K562 (cell line): ENCODE data around the gene CHRM4. TPM values are rescaled to one million over a fixed set of nuclear protein-coding genes. Genes with fewer than 3 reads are reported as not detected.

Experiments
- BRD4 ChIP-seq: fragments of 200-600 bp; sonication (generic); IDR thresholded peaks from 2 replicates; pipeline ENCODE4 v1.6.1; 2017; ENCODE audit warnings: inconsistent platforms
- CREB5 ChIP-seq: fragments of 250-450 bp; sonication (Bioruptor Pico); IDR thresholded peaks from 2 replicates; pipeline ENCODE4 v1.5.0; 2020; ENCODE audit warnings: mild to moderate bottlenecking
- HDAC1 ChIP-seq, 2 experiments: fragments of 450-650 bp; IDR thresholded peaks; 2 replicates each; pipeline ENCODE4 v1.6.1; 2016 to 2017; ENCODE audit warnings: inconsistent platforms in 1 of 2, mild to moderate bottlenecking in 1 of 2, moderate library complexity in 1 of 2
- MLLT1 ChIP-seq, 2 experiments: fragments of 450-650 bp; IDR thresholded peaks; 2 replicates each; pipeline ENCODE4 v1.6.1; 2016
- MYNN ChIP-seq, 2 experiments: sonication (generic); formaldehyde crosslinking in 1 of 2; IDR thresholded peaks; 2 replicates each; pipeline versions ENCODE4 v1.5.0 to v1.6.1; 2016 to 2020; ENCODE audit warnings: antibody characterized with exemption in 1 of 2, missing genetic modification reagents in 1 of 2
- NR3C1 ChIP-seq: sonication (generic); formaldehyde crosslinking; IDR thresholded peaks from 2 replicates; pipeline ENCODE4 v1.8.1; 2022; ENCODE audit warnings: missing genetic modification reagents
- POLR2AphosphoS2 ChIP-seq: IDR thresholded peaks from 2 replicates; pipeline ENCODE4 v1.6.1; 2012; ENCODE audit warnings: low read length, improper control_type of control experiment
- POLR2G ChIP-seq: fragments of 200-400 bp; formaldehyde crosslinking; IDR thresholded peaks from 2 replicates; pipeline ENCODE4 v1.6.1; 2017; ENCODE audit warnings: low read depth, mild to moderate bottlenecking, antibody characterized with exemption, low read length, moderate library complexity
- RB1 ChIP-seq: fragments of 450-650 bp; IDR thresholded peaks from 2 replicates; pipeline ENCODE4 v1.6.1; 2017; ENCODE audit warnings: low read depth, mild to moderate bottlenecking
- RCOR1 ChIP-seq, 2 experiments: IDR thresholded peaks; 2 replicates each; pipeline ENCODE4 v1.6.1; 2012; ENCODE audit warnings: low read depth in 2 of 2, low read length in 2 of 2, borderline replicate concordance in 1 of 2, improper control_type of control experiment in 1 of 2
- SP1 ChIP-seq: sonication (generic); formaldehyde crosslinking; IDR thresholded peaks from 2 replicates; pipeline ENCODE4 v1.8.1; 2022; ENCODE audit warnings: mild to moderate bottlenecking, missing genetic modification reagents
- TEAD2 ChIP-seq: fragments of 450-650 bp; IDR thresholded peaks from 2 replicates; pipeline ENCODE4 v1.6.1; 2016; ENCODE audit warnings: missing genetic modification characterization, control low read depth, missing compliant biosample characterization
- ZBTB11 ChIP-seq, 3 experiments: fragments of 200-800 bp in 1 of 3; fragments of 250-450 bp in 1 of 3; fragments of 450-650 bp in 1 of 3; sonication (Bioruptor Pico) in 1 of 3; sonication (Bioruptor generic) in 1 of 3; formaldehyde crosslinking in 1 of 3; IDR thresholded peaks; 2 replicates each; pipeline versions ENCODE4 v1.6.1 to v1.8.0; 2016 to 2022; ENCODE audit warnings: mild to moderate bottlenecking in 2 of 3, missing genetic modification characterization in 2 of 3, missing compliant biosample characterization in 1 of 3, moderate library complexity in 1 of 3
- ZFP30 ChIP-seq: fragments of 250-450 bp; sonication (Bioruptor Pico); IDR thresholded peaks from 2 replicates; pipeline ENCODE4 v1.8.0; 2022; ENCODE audit warnings: moderate library complexity, mild to moderate bottlenecking, inconsistent platforms, borderline replicate concordance
- ZNF121 ChIP-seq: sonication (generic); formaldehyde crosslinking; conservative IDR thresholded peaks from 2 replicates; pipeline ENCODE4 v1.8.0; 2022; ENCODE audit warnings: missing genetic modification reagents
- ZNF280A ChIP-seq: fragments of 450-650 bp; IDR thresholded peaks from 2 replicates; pipeline ENCODE4 v1.6.1; 2018; ENCODE audit warnings: mild to moderate bottlenecking, low read depth; ENCODE audit not compliant: partially characterized antibody
- ZNF584 ChIP-seq: fragments of 200-800 bp; sonication (Bioruptor generic); IDR thresholded peaks from 2 replicates; pipeline ENCODE4 v1.6.1; 2016; ENCODE audit warnings: low read depth, mild to moderate bottlenecking, missing genetic modification characterization, missing compliant biosample characterization
- ZNF589 ChIP-seq: fragments of 200-800 bp; sonication (Bioruptor generic); IDR thresholded peaks from 2 replicates; pipeline ENCODE4 v1.6.1; 2016; ENCODE audit warnings: low read depth, missing genetic modification characterization, missing compliant biosample characterization
- ZNF695 ChIP-seq: fragments of 450-650 bp; formaldehyde crosslinking; IDR thresholded peaks from 2 replicates; pipeline ENCODE4 v1.4.0; 2020; ENCODE audit warnings: mild to moderate bottlenecking, moderate library complexity
- polyA plus RNA-seq, 8 experiments: library from polyadenylated mRNA; depleted of rRNA in 4 of 8; stranded (reverse) in 5 of 8; unstranded in 3 of 8; fragments of >200 nt; fragmentation: Nextera tagmentation in 2 of 8; fragmentation: Illumina TruSeq in 1 of 8; extraction: Ambion mirVana in 2 of 8; extraction: Trizol in 1 of 8; gene quantifications; 2 replicates each; pipeline versions ENCODE4 v1.2.1 to v1.2.3, GENCODE V29; 2011 to 2014; ENCODE audit warnings: inconsistent platforms in 1 of 8, missing spikeins in 1 of 8
- total RNA-seq, 7 experiments: library from RNA; depleted of rRNA in 6 of 7; stranded (reverse); fragments of >200 nt in 6 of 7; fragmentation: Illumina TruSeq in 2 of 7; extraction: Trizol in 2 of 7; gene quantifications; 2 replicates each; pipeline versions ENCODE4 v1.2.1 to v1.2.3, GENCODE V29; 2011 to 2021; ENCODE audit warnings: low replicate concordance in 1 of 7

The CHRM4 gene
- total and polyA plus RNA-seq, 9 of the 15 experiments (the other 6 are each of a cell fraction or from before 2014, with no cell fraction given) = 0.22 to 1.3 (median 0.40) TPM; not detected in 2

GRCh38 chr11:46346886-46347636 lies 44.5 kb downstream of the CHRM4 start, which contains the start of gene DGKZ (continued):
- TF ChIP-seq ZFP30 (CRISPR knock-in tag) (no peak), POLR2G (peak; percentile 80), BRD4 (no peak), ZNF695 (CRISPR knock-in tag) (no peak), ZBTB11 (CRISPR knock-in tag; IDR thresholded peaks at IDR 0.05) (peak in 1 of 3 experiments; percentile 65; a peak in 1 of 6 replicates), SP1 (CRISPR knock-in tag) (peak; percentile 84), RCOR1 (IDR thresholded peaks at IDR 0.05; ENCODE audit: borderline replicate concordance in 1 of 2, low read depth in 2 of 2, low read length in 2 of 2) (peak in 1 of 2 experiments; percentile 34; a peak in 1 of 4 replicates), TEAD2 (tag) (no peak), MLLT1 (IDR thresholded peaks at IDR 0.05) (peak; percentile 40 to 72; a peak in 1 of 4 replicates), ZNF121 (CRISPR knock-in tag) (no peak), CREB5 (no peak), NR3C1 (CRISPR knock-in tag) (no peak), MYNN (IDR thresholded peaks at IDR 0.05) (no peak), MYNN (CRISPR knock-in tag; IDR thresholded peaks at IDR 0.05) (no peak), ZNF584 (CRISPR knock-in tag) (no peak), ZNF280A (no peak), RB1 (peak; percentile 99), HDAC1 (IDR thresholded peaks at IDR 0.05) (0 out of 4 replicates have a peak, but pooled peaks of 1 of the 2 experiments have one; percentile 43), POLR2AphosphoS2 (no peak), ZNF589 (no peak)
